HG03064 (cell line): ENCODE results near the gene TRPV2.
"Not testable (repeated sequence)": the region's sequence is repeated elsewhere in the genome, so short reads cannot be mapped to it uniquely, and the experiment has no call there.

Source experiments
- ATAC-seq: cut with Tn5 transposase; IDR thresholded peaks from one replicate; pipeline ENCODE4 v1.9.1; 2021; ENCODE audit warnings: low read depth; ENCODE audit not compliant: unreplicated experiment

Gene TRPV2

GRCh38 chr17:16403847-16404246 is 11.5 kb upstream of the TRPV2 start:
- ATAC-seq: not testable (repeated sequence)

DNA sequence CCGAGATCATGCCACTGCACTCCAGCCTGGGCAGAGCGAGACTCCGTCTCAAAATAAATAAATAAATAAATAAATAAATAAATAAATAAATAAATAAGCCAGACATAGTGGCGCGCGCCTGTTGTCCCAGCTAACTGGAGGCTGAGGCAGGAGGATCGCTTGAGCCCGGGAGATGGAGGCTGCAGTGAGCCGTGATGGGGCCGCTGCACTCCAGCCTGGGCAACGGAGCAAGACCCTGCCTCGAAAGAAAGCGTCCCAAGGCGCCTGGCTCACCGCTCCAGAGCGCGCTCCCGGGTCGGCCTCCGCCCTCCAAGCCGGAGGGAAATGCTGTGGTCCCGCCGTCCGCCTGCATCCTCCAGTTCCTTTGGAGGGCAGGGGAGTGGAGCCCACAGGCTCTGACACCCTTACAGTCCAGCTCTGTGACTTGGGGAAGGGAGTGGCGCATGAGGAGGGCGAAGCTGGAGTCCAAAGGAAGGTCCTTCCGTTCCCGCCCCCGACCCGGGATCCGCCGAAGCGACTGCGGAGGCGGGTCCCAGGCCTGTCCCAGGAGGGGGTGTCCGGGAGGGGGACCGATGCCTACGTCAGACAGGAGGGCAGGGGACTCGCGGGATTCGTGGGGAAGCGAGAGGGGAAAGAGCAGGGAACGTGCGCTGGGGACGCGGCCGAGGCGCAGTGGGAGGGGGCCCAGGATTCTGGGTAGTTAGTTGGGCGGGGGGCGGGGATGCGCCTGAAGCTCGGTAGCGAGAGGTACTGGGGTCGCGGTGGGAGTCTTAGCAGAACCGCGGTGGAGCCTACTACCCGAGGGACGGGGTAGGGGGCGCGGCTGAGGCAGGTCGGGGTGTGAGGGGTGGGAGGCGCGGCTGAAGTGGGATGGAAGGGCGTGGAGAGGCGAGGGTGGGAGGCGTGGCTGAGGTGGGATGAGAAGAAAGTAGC is 8.4 kb upstream of the TRPV2 start:
- no peak for ATAC-seq

- peak; percentile 83 for ATAC-seq
Measured at GRCh38 chr17:16407911-16408588, 7.3 kb upstream of the TRPV2 start.

DNA sequence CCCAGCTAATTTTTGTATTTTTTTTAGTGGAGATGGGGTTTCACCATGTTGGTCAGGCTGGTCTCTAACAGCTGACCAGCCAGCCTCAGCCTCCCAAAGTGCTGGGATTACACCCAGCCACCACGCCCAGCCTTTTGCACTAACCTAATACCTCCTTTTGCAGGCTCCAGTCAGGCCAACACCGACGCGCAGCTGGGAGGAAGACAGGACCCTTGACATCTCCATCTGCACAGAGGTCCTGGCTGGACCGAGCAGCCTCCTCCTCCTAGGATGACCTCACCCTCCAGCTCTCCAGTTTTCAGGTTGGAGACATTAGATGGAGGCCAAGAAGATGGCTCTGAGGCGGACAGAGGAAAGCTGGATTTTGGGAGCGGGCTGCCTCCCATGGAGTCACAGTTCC is 2.0 kb downstream of the TRPV2 start:
- ATAC-seq: no peak

- no peak for ATAC-seq
Measured at GRCh38 chr17:16417896-16418684, 2.7 kb downstream of the TRPV2 start.

DNA sequence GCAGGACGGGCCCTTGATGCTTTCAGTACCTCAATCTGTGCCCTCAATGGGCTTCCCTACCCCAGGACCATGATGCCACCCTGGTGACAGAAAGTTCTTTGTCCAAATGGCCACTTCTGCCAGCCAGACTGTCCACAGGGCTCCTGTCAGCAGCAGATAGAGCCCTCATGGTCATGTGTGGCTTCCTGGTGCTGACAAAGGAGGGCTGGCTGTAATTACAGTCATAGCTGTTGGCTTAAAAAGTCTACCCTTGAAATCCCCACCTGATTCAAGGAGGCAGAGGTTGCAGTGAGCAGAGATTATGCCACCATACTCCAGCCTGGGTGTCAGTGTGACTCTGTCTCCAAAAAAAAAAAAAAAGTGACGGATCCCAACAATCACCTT is 3.3 kb downstream of the TRPV2 start:
- no peak for ATAC-seq

DNA sequence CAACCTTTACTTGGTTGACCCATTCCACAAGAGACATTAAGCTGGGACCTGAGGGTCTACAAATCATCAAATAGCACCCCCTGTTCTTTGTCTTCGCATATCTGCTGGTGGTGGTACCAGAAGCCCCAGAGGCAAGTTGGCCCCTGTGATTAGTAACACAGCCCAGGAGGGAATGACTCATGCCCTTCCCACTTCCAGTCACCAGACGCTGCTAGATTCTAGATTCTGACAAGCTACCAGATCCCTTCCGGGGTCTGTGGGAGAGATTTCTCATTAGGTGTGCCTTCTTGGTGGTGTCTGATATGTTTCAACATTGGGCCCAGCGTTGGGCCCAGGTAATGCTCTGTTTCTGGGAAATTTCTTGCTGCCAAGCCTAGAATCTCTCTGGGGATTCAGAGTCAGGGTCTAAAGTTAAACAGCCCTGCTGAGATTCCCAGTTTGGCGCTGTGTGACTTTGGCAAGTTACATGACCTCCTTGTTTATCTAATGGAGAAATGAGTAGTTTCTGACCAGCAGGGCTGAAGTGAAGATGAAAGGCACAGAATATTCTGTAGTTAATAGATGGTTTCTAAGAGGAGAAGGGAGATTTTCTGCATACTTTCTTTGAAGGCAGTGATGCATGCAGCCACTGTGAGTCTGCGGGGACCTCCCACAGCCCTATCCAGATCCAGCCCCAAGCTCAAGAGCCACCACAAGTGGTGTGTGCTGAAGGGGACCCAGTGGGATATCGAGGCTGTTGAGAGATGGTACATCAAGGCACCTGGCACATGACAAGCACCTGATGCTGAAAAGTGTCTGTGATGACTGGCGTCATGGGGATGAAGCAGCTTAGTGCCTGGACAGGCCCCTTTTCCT is 3.9 kb downstream of the TRPV2 start:
- peak; percentile 31 for ATAC-seq

DNA sequence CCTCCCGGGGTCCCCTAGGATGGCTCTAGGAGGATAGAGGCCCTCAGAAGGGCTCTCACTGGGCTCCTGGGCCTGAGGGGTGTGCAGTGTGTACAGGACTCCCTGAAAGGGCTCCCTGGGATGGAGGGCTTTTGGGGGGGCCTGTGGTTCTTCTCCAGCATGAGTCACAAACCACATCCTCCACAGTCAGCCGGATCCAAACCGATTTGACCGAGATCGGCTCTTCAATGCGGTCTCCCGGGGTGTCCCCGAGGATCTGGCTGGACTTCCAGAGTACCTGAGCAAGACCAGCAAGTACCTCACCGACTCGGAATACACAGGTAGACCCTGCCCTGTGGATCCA is 4.5 kb downstream of the TRPV2 start:
- ATAC-seq: peak; percentile 5

GRCh38 chr17:16422416-16422815 is 7.0 kb downstream of the TRPV2 start:
- ATAC-seq: no peak

- ATAC-seq: no peak
Measured at GRCh38 chr17:16423226-16423872, 8.0 kb downstream of the TRPV2 start.

DNA sequence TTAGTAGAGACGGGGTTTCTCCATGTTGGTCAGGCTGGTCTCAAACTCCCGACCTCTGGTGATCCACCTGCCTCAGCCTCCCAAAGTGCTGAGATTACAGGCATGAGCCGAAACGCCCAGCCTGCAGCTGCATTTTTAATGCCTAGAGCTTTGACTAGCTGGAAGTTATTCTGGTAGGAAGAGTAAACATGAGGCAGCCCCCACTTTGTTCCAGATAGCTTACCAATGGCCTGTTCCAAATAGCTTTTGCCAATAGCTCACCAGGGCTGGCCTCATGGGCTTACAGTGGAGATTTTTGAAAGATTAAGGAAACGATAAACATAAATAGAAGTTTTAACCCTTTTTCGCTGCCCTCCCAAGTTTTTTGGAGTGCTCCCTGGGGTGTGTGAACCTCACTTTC is 9.8 kb downstream of the TRPV2 start:
- ATAC-seq: no peak

- ATAC-seq: no peak
Measured at GRCh38 chr17:16425698-16426659, 10.6 kb downstream of the TRPV2 start.

DNA sequence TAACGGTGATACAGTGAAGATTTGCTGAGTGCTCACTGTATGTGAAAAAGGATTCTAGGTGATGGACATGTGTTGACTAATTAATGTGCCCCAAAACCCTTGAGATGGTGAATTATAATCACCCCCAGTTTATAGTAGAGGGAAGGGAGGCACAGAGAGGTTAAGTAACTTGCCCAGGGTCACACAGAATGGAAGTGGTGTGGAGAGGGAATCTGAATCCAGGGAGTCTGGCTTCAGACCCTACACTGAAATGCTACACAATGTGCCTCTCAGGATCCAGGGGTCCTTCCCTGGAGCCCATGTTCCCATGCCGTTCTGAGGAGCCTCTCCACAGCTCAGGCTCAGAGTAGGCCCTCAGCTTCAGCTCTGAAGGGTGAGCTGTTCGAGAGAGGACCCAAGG is 11.6 kb downstream of the TRPV2 start:
- no peak for ATAC-seq

GRCh38 chr17:16428098-16428882 is 12.9 kb downstream of the TRPV2 start:
- ATAC-seq: no peak

DNA sequence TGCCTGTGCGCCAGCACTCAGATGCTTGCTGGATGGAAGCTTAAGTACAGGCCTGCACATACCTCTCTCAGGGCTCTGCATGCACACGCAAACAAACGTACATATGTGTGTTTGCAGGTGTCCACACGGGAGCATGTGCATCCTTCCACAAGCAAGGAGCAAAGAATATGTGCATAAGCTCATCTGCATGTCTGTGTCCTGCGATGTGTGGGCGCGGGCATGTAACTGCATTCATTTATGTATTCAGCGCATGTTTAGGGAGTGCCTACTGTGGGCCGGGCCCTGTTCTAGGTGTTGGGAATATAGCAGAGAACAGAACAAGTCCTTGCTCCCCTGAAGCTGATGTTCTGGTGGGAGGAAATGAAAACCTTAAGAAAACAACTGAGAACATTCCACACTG is 13.7 kb downstream of the TRPV2 start:
- no peak for ATAC-seq

DNA sequence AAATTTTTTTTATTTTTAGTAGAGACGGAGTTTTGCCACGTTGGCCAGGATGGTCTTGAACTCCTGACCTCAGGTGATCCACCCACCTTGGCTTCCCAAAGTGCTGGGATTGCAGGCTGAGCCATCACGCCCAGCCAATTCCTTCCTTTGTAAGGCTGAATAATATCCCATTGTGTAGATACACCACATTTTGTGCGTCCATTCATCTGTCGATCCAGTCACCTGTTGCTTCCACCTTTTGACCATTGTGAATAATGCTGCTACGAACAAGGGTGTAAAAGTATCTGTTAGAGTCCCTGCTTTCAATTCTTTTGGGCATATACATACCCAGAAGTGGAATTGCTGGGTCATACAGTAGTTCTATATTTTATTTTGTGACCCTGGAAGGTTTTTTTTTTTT is 15.3 kb downstream of the TRPV2 start:
- no peak for ATAC-seq

GRCh38 chr17:16432017-16432416 is 16.6 kb downstream of the TRPV2 start:
- no peak for ATAC-seq

- ATAC-seq: no peak
Measured at GRCh38 chr17:16433514-16433913, 18.1 kb downstream of the TRPV2 start.
